ENCODE results near the gene HSH2D.
A peak's percentile ranks its signal among the peaks of the same experiment; 100 is the strongest.

Gene HSH2D

GRCh38 chr19:16193466-16193865, 50.0 kb downstream of the HSH2D start:
- DNase-seq (ENCODE audit: low read depth), result no peak

GRCh38 chr19:16197188-16197621, 53.7 kb downstream of the HSH2D start:
- DNase-seq (ENCODE audit: low read depth), result peak; percentile 95

GRCh38 chr19:16197622-16198369, 54.3 kb downstream of the HSH2D start, which contains the start of gene AP1M1:
TSS of gene AP1M1 (plus strand) at chr19:16197911. CDS start at chr19:16198027, 116 bp downstream.
- peak; percentile 71 for DNase-seq (ENCODE audit: low read depth)

- no peak for DNase-seq (ENCODE audit: low read depth)
Measured at GRCh38 chr19:16198370-16198651, 54.8 kb downstream of the HSH2D start.

GRCh38 chr19:16199275-16199932, 55.9 kb downstream of the HSH2D start:
- no peak for DNase-seq (ENCODE audit: low read depth)

- DNase-seq (ENCODE audit: low read depth), result no peak
Measured at GRCh38 chr19:16200038-16201010, 56.8 kb downstream of the HSH2D start.

GRCh38 chr19:16201011-16201391, 57.5 kb downstream of the HSH2D start:
- DNase-seq (ENCODE audit: low read depth), result no peak

GRCh38 chr19:16202320-16203255, 59.1 kb downstream of the HSH2D start:
- peak; percentile 23 for DNase-seq (ENCODE audit: low read depth)

- DNase-seq (ENCODE audit: low read depth), result no peak
Measured at GRCh38 chr19:16203256-16204004, 59.9 kb downstream of the HSH2D start.

GRCh38 chr19:16204005-16204294, 60.5 kb downstream of the HSH2D start:
- DNase-seq (ENCODE audit: low read depth), result no peak

GRCh38 chr19:16205205-16206045, 61.9 kb downstream of the HSH2D start:
- DNase-seq (ENCODE audit: low read depth), result no peak

- no peak for DNase-seq (ENCODE audit: low read depth)
Measured at GRCh38 chr19:16206046-16206605, 62.6 kb downstream of the HSH2D start.

GRCh38 chr19:16206637-16207036, 63.2 kb downstream of the HSH2D start:
- no peak for DNase-seq (ENCODE audit: low read depth)

GRCh38 chr19:16207063-16207462, 63.6 kb downstream of the HSH2D start:
- DNase-seq (ENCODE audit: low read depth), result no peak

GRCh38 chr19:16207490-16208025, 64.1 kb downstream of the HSH2D start:
- DNase-seq (ENCODE audit: low read depth), result no peak
